ENCODE measurements around the gene DNASE1L3. TPM values are rescaled to one million over a fixed set of nuclear protein-coding genes. Genes with fewer than 3 reads are reported as not detected.

Gene DNASE1L3
- total and polyA plus RNA-seq, 2 of the 4 experiments (the other 2 are of a cell fraction): not detected

DNA sequence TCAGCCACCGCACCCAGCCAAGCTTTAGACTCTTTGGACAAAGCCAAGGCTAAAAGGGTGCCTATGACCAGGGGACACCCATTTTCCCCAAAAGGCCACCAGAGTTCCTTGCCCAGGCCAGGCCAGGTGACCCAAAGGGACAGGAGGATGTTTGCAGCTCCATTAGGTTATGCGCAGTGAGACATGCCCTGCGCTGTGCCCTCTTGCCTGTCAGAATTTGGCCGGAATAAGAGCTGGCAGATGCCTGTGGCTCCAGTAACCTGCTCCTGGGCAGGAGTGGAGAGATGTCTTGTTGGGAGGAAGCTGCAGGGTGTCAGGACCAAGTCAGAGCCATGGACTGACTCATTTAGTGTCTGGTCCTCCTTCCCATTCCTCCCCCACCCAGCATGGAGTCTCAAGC lies 20.5 kb downstream of the DNASE1L3 start:
- POLR2A ChIA-PET (ENCODE audit: unreplicated experiment): no interaction called here
- 94% methylated on average over 2 of the region's 4 CpGs; no CpG with 5 or more reads in 1 of the 2 experiments for WGBS, 2 experiments (ENCODE audit: extremely low coverage in 2 of 2, insufficient read length in 1 of 2)
- no peak for DNase-seq

More for the DNA sequence above, 20.5 kb downstream of the DNASE1L3 start:
- Histone ChIP-seq H2AFZ (replicated peaks; ENCODE audit: low read length, poor library complexity) (no peak overlapping the region), H3K4me3 (ENCODE audit: insufficient read depth, low read depth, low read length) (no peak overlapping the region), H3K18ac (ENCODE audit: low read depth, low read length) (no peak overlapping the region), H3K14ac (replicated peaks; ENCODE audit: low read depth, low read length) (no peak overlapping the region), H3K4ac (ENCODE audit: low read depth, low read length) (no peak overlapping the region), H4K8ac (ENCODE audit: low read depth in 2 of 2, low read length in 2 of 2) (no peak overlapping the region), H4K5ac (ENCODE audit: low read depth, low read length) (no peak overlapping the region), H3K27ac (ENCODE audit: insufficient read depth, low read length) (no peak overlapping the region), H3K36me3 (ENCODE audit: control insufficient read depth, insufficient read depth, low read length) (no peaks in the 10 kb centered on the region), H3K56ac (ENCODE audit: extremely low read depth, insufficient read depth, low read length) (no peak overlapping the region), H2BK120ac (ENCODE audit: low read depth, low read length) (no peak overlapping the region), H3K79me1 (ENCODE audit: low read depth in 1 of 2, low read length in 2 of 2) (no peaks in the 10 kb centered on the region), H3K4me2 (ENCODE audit: low read depth, low read length) (no peak overlapping the region), H3K23ac (ENCODE audit: low read depth, low read length) (no peak overlapping the region), H3K9me1 (ENCODE audit: insufficient read depth, low read length) (no peaks in the 10 kb centered on the region), H2AK9ac (replicated peaks; ENCODE audit: low read depth, low read length, poor library complexity) (no peak overlapping the region), H2BK15ac (ENCODE audit: low read depth, low read length) (no peak overlapping the region), H2BK5ac (ENCODE audit: low read depth, low read length, poor library complexity, severe bottlenecking) (no peak overlapping the region), H3K4me1 (ENCODE audit: control insufficient read depth, insufficient read depth, low read length) (no peaks in the 10 kb centered on the region), H4K20me1 (ENCODE audit: insufficient read depth, low read length) (no peaks in the 10 kb centered on the region), H3K9ac (ENCODE audit: low read depth, low read length) (no peak overlapping the region), H2AK5ac (ENCODE audit: low read depth, low read length) (no peak overlapping the region), H3K27me3 (ENCODE audit: control insufficient read depth, insufficient read depth, low read length) (peaks cover 2% of the 10 kb centered on the region; the same call in 1 of the 2 replicates), H3K9me3 (ENCODE audit: control insufficient read depth, insufficient read depth, low read length) (no peaks in the 10 kb centered on the region), H2BK20ac (ENCODE audit: low read depth, low read length) (no peak overlapping the region), H4K91ac (ENCODE audit: insufficient read depth, low read depth, low read length) (no peak overlapping the region)
- dilution Hi-C loops (cut with HindIII; ENCODE audit: low sequenced_read_pairs, unreplicated experiment) (no loop called here), intact Hi-C loops (cut with micrococcal nuclease) (no loop called here), in situ Hi-C loops (cut with MboI; ENCODE audit: low sequenced_read_pairs) (loop anchor here (25.0 kb wide), 1 partner anchor 222 kb away; no protein-coding TSS in a partner anchor)
- no peak for ATAC-seq (ENCODE audit: low read depth)
- BruUV-seq (replicated peaks): no TSS peak
- no peak for TF ChIP-seq POLR2A (IDR thresholded peaks at IDR 0.05; ENCODE audit: low read depth, low read length)
- no peak for TF ChIP-seq MAFK (IDR thresholded peaks at IDR 0.05; ENCODE audit: low read depth, low read length)
- no peak for TF ChIP-seq RAD21 (IDR thresholded peaks at IDR 0.05; ENCODE audit: low read length)
- no peak for TF ChIP-seq BHLHE40 (IDR thresholded peaks at IDR 0.05; ENCODE audit: low read depth, low read length)
- no peak for TF ChIP-seq FOS (IDR thresholded peaks at IDR 0.05; ENCODE audit: low read depth, low read length)
- TF ChIP-seq, protein P1, sequence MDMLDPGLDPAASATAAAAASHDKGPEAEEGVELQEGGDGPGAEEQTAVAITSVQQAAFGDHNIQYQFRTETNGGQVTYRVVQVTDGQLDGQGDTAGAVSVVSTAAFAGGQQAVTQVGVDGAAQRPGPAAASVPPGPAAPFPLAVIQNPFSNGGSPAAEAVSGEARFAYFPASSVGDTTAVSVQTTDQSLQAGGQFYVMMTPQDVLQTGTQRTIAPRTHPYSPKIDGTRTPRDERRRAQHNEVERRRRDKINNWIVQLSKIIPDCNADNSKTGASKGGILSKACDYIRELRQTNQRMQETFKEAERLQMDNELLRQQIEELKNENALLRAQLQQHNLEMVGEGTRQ (IDR thresholded peaks at IDR 0.05; ENCODE audit: low read depth, low read length): no peak
- TF ChIP-seq ELK1 (IDR thresholded peaks at IDR 0.05; ENCODE audit: borderline replicate concordance, low read depth, low read length): no peak
- no peak for TF ChIP-seq SMC3 (IDR thresholded peaks at IDR 0.05; ENCODE audit: low read depth, low read length)
- no peak for TF ChIP-seq MXI1 (IDR thresholded peaks at IDR 0.05; ENCODE audit: borderline replicate concordance, low read depth, low read length)
- no peak for TF ChIP-seq CTCF (conservative IDR thresholded peaks at IDR 0.05; ENCODE audit: low read depth, low read length)
- TF ChIP-seq CEBPB (IDR thresholded peaks at IDR 0.05; ENCODE audit: low read depth, low read length): no peak
- CTCF ChIA-PET: interaction anchor here (2.7 to 3.6 kb wide), 2 partner anchors 109 to 116 kb away, joined by 18 to 19 read pairs; partner anchors contain the start of genes HTD2 and RPP14

Measured in IMR-90 (cell line).